GM13976 (cell line): ENCODE results near the gene CACNA2D3.

Experiments
- DNase-seq: peaks from one replicate; pipeline ENCODE4 v3.0.0; 2012; ENCODE audit warnings: low spot score
- in situ Hi-C: fragments of 300-500 bp; cut with MboI; formaldehyde crosslinking; loops from one replicate; pipeline ENCODE4 v1.12.0; 2022; ENCODE audit warnings: low sequenced_read_pairs, mixed read lengths, inconsistent platforms; ENCODE audit not compliant: unreplicated experiment
- TF ChIP-seq, protein P1 (sequence below): IDR thresholded peaks from 2 replicates; pipeline ENCODE4 v1.5.1; 2012; ENCODE audit warnings: borderline replicate concordance, mild to moderate bottlenecking; ENCODE audit not compliant: insufficient read depth; ENCODE audit errors: extremely low read depth, missing control alignments, control extremely low read depth

CACNA2D3 gene

GRCh38 chr3:54484334-54484733 is 362.0 kb downstream of the CACNA2D3 start:
- DNase-seq, result no peak
- in situ Hi-C loops, result no loop called here
- TF ChIP-seq, protein P1, sequence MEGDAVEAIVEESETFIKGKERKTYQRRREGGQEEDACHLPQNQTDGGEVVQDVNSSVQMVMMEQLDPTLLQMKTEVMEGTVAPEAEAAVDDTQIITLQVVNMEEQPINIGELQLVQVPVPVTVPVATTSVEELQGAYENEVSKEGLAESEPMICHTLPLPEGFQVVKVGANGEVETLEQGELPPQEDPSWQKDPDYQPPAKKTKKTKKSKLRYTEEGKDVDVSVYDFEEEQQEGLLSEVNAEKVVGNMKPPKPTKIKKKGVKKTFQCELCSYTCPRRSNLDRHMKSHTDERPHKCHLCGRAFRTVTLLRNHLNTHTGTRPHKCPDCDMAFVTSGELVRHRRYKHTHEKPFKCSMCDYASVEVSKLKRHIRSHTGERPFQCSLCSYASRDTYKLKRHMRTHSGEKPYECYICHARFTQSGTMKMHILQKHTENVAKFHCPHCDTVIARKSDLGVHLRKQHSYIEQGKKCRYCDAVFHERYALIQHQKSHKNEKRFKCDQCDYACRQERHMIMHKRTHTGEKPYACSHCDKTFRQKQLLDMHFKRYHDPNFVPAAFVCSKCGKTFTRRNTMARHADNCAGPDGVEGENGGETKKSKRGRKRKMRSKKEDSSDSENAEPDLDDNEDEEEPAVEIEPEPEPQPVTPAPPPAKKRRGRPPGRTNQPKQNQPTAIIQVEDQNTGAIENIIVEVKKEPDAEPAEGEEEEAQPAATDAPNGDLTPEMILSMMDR, result no peak

DNA sequence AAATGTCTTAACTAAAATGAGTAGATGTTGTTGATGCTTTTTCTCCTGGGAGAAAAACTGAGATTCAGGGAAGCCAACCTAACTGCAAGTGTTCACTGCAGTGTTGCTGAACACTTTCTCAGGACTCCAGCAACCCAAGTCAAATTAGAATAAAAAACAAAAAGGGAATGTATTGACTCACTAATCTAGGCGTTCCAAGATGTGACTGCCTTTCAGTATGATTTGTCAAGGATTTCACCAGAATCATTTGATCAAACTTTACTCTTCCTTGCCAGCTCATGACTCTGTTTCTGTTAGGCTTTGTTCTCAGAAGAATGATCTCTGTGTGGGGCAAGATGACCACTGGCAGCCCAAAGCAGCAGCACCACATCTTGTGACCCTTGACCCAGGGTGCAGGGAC is 364.0 kb downstream of the CACNA2D3 start:
- TF ChIP-seq, protein P1, result no peak
- no peak for DNase-seq

DNA sequence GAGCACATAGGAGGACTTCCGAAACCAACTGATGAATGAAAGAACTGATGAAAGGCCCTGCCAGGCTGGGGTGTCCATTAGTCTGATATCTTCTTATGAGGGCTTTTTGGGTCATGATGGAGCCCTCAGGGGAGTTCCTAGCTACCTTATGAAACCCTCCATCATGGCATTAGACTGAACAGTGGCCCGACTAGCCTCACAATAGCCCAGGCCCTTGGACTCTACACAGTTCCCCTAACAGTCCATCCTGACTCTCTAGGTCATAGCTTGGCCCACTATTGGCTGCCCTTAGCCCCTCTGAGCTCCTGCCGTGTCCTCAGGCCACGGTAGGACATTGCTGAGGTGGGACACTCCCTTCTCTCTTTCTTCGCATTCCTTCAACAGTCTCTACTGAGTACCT is 365.9 kb downstream of the CACNA2D3 start:
- in situ Hi-C loops, result no loop called here
- DNase-seq, result no peak
- TF ChIP-seq, protein P1, result no peak

More for the DNA sequence above, 364.0 kb downstream of the CACNA2D3 start:
- in situ Hi-C loops, result no loop called here

DNA sequence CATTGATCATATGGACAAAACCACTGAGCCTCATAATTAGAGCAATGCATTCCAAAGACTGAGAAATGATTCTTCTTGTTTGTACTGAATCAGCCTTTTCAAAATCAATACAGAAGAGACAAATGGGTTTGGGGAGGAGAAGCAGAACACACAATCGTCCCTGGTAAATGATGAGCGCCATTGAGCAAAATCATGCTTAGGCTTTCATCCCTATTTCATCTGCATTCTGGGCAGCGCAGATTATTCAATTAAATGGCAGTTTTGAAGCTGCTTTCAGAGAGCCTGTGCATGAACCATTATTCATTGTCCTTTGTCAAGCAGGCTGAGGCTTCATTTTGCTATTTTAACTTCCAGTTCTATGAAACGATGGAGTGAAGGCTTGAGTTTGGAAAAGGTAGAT is 371.9 kb downstream of the CACNA2D3 start:
- in situ Hi-C loops, result no loop called here
- TF ChIP-seq, protein P1, result no peak
- no peak for DNase-seq

- in situ Hi-C loops, result no loop called here
- TF ChIP-seq, protein P1, result no peak
- DNase-seq, result no peak
These were observed 384.3 kb downstream of the CACNA2D3 start for GRCh38 chr3:54506603-54507002.

DNA sequence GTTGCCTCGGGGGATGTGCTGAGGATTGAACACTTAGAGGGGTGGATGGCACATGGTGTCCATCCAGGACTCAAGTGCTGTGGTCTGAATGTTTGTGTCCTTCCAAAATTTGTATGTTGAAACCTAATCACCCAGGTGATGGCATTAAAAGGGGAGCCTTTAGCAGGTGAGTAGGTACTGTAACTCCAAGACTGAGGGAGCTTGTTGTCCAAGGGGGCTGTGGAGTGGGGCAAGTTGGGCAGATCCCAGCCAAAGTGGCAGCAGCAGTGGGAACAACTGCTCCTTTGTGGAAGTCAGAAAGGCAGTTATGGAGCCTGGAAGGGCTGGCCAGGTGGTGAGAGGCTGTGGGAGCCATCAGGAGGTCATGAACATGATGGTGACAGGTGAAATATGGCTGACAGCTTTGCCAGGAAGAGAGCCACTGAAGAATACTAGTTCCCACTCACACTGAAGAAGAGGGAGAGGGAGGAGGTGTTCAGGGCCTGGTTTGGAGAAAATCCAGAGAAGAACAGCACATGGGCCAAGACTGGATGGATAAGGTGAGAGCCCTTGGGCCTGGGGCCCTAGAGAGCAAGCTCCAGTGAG is 385.6 kb downstream of the CACNA2D3 start:
- TF ChIP-seq, protein P1, result no peak
- in situ Hi-C loops, result no loop called here

More for the DNA sequence above, 385.6 kb downstream of the CACNA2D3 start:
- DNase-seq, result no peak
